Right cardiac atrium (tissue), 5 donors: ENCODE measurements around the gene CGA. TPM values are rescaled to one million over a fixed set of nuclear protein-coding genes. Genes with fewer than 3 reads are reported as not detected.

Experiments used
- ATAC-seq, 2 donors: fragments of 200-7000 bp; cut with Tn5 transposase; one replicate each; pipeline versions ENCODE4 v1.8.0 to v1.9.1; 2020; ENCODE audit warnings: moderate library complexity in 2 of 2, mild to moderate bottlenecking in 1 of 2
- DNase-seq, 3 donors: peaks; one replicate each; pipeline ENCODE4 v3.0.0-alpha.2; 2020
- H3K27ac ChIP-seq: one replicate; pipeline ENCODE4 v1.5.1; 2013; ENCODE audit warnings: mild to moderate bottlenecking, low read length, control low read depth, moderate library complexity
- H3K27me3 ChIP-seq: one replicate; pipeline ENCODE4 v1.6.1; 2013; ENCODE audit not compliant: control insufficient read depth, insufficient read depth
- H3K4me1 ChIP-seq: one replicate; pipeline ENCODE4 v1.6.1; 2013; ENCODE audit warnings: low read length; ENCODE audit not compliant: control insufficient read depth, insufficient read depth
- H3K4me3 ChIP-seq: one replicate; pipeline ENCODE4 v1.5.1; 2013; ENCODE audit warnings: low read length, control low read depth
- H3K9me3 ChIP-seq: one replicate; pipeline ENCODE4 v1.6.1; 2013; ENCODE audit warnings: low read length; ENCODE audit not compliant: control insufficient read depth
- WGBS: extraction: QIAGEN DNeasy Blood & Tissue Kit; methylation state at CpG from one replicate; pipeline ENCODE4 v1.1.7; 2013; 5-methylcytosine and 5-hydroxymethylcytosine counted together
- intact Hi-C, 4 donors: fragments of 100-400 bp; cut with DNase I; formaldehyde crosslinking; loops; one replicate each; pipeline versions ENCODE4 v1.11.0 to v1.14.0; 2022 to 2023
- polyA plus RNA-seq: library from polyadenylated mRNA; stranded (reverse); fragments of 200-250 nt; gene quantifications from one replicate; pipeline ENCODE4 v1.2.3, GENCODE V29; 2013
- total RNA-seq, 4 donors: library from RNA; stranded (reverse); fragmentation: NEBNext Ultra II Directional; extraction: Animal tissue kit (Norgen Biotek cat#: 25700); gene quantifications; one replicate each; pipeline ENCODE4 v1.2.1, GENCODE V29; 2021
- donor health status: healthy with polysubstance abuse.
- donor health status: DM: no; HTN: yes; CAD: no.
- donor health status: DM: no; HTN: no; CAD: no.
- donor health status: DM: no; HTN: yes; CAD: no; lungs with severe emphysema.
- donor health status: DM: yes; HTN: yes; CAD: no.

CGA gene
- total and polyA plus RNA-seq, 5 donors = 0.41 to 0.94 (median 0.50) TPM; not detected in 2

DNA sequence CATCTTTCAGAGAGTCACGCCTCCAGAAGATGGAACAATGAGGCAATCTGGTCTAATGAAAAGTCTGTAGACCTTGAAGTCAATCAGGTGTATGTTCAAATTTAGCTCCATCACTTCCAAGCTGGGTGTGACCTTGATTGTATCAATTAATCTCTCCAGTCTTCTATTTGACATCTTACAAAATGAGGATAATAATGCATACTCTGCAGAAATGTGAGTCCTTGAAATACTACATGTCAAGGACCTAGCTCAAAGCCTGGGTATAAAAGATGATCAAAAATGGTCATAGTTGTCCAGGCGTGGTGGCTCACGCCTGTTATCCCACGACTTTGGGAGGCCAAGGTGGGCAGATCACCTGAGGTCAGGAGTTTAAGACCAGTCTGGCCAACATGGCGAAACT is 29.8 kb downstream of the CGA start:
- Histone ChIP-seq H3K9me3 (no peaks in the 10 kb centered on the region), H3K27me3 (no peaks in the 10 kb centered on the region), H3K27ac (no peak overlapping the region), H3K4me3 (no peak overlapping the region), H3K4me1 (no peaks in the 10 kb centered on the region)
- intact Hi-C loops = loop anchor here in 1 of 4 donors (10.0 kb wide), 1 partner anchor 180 kb away; no protein-coding TSS in a partner anchor
- 71% methylated on average over 5 of the region's 5 CpGs for WGBS
- DNase-seq (no peak), ATAC-seq (no peak)

GRCh38 chr6:87059943-87060342 is 35.0 kb downstream of the CGA start:
- H3K9me3 ChIP-seq = no peaks in the 10 kb centered on the region
- DNase-seq (no peak), ATAC-seq (no peak)
- H3K27me3 ChIP-seq = peaks cover 2% of the 10 kb centered on the region
- WGBS = 96% methylated on average over 18 of the region's 18 CpGs
- no peak overlapping the region for H3K27ac ChIP-seq
- H3K4me1 ChIP-seq = no peaks in the 10 kb centered on the region
- no peak overlapping the region for H3K4me3 ChIP-seq
- intact Hi-C loops = loop anchor here in 1 of 4 donors (10.0 kb wide), 1 partner anchor 185 kb away; no protein-coding TSS in a partner anchor

- Histone ChIP-seq H3K4me1 (no peaks in the 10 kb centered on the region), H3K27ac (no peak overlapping the region), H3K4me3 (no peak overlapping the region), H3K9me3 (no peaks in the 10 kb centered on the region), H3K27me3 (peaks cover 2% of the 10 kb centered on the region)
- DNase-seq (no peak), ATAC-seq (no peak)
- intact Hi-C loops = no loop called here
- WGBS = 84% methylated on average over 3 of the region's 3 CpGs
These were observed 40.6 kb downstream of the CGA start for GRCh38 chr6:87054143-87054833.

DNA sequence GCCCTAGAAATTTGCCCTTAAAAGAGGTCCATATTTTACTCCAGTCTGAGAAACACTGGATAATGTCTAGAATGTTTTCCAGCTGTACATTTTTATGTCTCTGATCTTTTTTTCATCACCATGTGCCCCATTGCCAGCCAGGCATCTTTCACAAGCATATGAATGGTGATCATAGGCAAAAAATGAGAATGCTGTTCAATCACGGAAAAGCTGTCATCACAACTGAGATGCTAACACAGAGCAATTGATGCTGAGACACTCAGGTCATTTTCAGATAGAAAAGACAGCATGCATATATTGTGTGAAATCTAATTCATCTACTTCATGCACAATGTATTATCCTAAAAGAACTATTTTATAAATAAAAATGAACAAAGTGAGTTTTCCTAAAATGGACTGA is 41.6 kb downstream of the CGA start:
- no peak for DNase-seq
- no peak overlapping the region for H3K4me3 ChIP-seq
- no peak for ATAC-seq
- no peaks in the 10 kb centered on the region for H3K4me1 ChIP-seq
- WGBS = 34% methylated on average over 1 of the region's 1 CpG
- H3K27ac ChIP-seq = no peak overlapping the region
- no peaks in the 10 kb centered on the region for H3K9me3 ChIP-seq
- intact Hi-C loops = no loop called here
- H3K27me3 ChIP-seq = peaks cover 1% of the 10 kb centered on the region

DNA sequence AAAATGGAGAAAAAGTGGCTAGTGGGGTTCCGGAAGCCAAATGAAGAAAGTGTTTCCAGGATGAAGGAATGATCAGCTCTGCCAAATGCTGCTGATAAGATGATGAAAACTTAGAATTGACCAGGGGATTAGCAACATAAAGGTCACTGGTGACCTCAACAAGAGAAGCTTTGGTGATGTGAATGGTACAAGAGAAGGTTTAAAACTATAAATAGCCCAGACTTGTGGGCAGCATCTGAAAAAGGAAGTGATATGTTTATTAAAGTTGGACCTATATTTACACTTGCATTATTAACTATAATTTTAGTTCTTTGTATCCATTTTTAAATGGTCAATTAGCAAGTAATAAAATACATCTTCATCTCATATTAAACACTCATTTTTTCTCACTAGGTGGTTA is 45.1 kb downstream of the CGA start:
- ATAC-seq (no peak), DNase-seq (no peak)
- Histone ChIP-seq H3K27ac (no peak overlapping the region), H3K27me3 (no peaks in the 10 kb centered on the region), H3K9me3 (no peaks in the 10 kb centered on the region), H3K4me3 (no peak overlapping the region), H3K4me1 (no peaks in the 10 kb centered on the region)
- 87% methylated on average over 1 of the region's 1 CpG for WGBS
- intact Hi-C loops = no loop called here

GRCh38 chr6:87045521-87046075 is 49.3 kb downstream of the CGA start:
- no peak for DNase-seq
- ATAC-seq = no peak
- no peak overlapping the region for H3K4me3 ChIP-seq
- 47% methylated on average over 5 of the region's 5 CpGs for WGBS
- H3K27ac ChIP-seq = no peak overlapping the region
- intact Hi-C loops = no loop called here
- H3K4me1 ChIP-seq = no peaks in the 10 kb centered on the region
- no peaks in the 10 kb centered on the region for H3K27me3 ChIP-seq
- peaks cover 1% of the 10 kb centered on the region for H3K9me3 ChIP-seq

GRCh38 chr6:87040729-87041128 is 54.2 kb downstream of the CGA start:
- ATAC-seq (no peak), DNase-seq (no peak)
- intact Hi-C loops = no loop called here
- H3K4me1 ChIP-seq = no peaks in the 10 kb centered on the region
- H3K9me3 ChIP-seq = peaks cover 1% of the 10 kb centered on the region
- no peak overlapping the region for H3K27ac ChIP-seq
- 77% methylated on average over 4 of the region's 4 CpGs for WGBS
- H3K4me3 ChIP-seq = no peak overlapping the region
- no peaks in the 10 kb centered on the region for H3K27me3 ChIP-seq

Other genes starting within 250 kb of the CGA start
- not detected for gene HTR1E, start 157.6 kb downstream of the CGA start, total RNA-seq
- not detected for gene HTR1E, start 157.6 kb downstream of the CGA start, polyA plus RNA-seq
- 10 to 100 TPM; 46.7 to 58.3 (median 48.7) TPM for gene ZNF292, start 60.5 kb upstream of the CGA start, total RNA-seq
- gene ZNF292, start 60.5 kb upstream of the CGA start, polyA plus RNA-seq = 5.8 TPM
- gene SMIM8, start 227.5 kb upstream of the CGA start, total RNA-seq = 10 to 100 TPM; 10.6 to 21.7 (median 16.5) TPM
- 11.3 TPM for gene SMIM8, start 227.5 kb upstream of the CGA start, polyA plus RNA-seq
- gene GJB7, start 234.2 kb upstream of the CGA start, total RNA-seq = not detected
- not detected for gene GJB7, start 234.2 kb upstream of the CGA start, polyA plus RNA-seq
- gene C6orf163, start 249.7 kb upstream of the CGA start, total RNA-seq = 1 to 10 TPM; 2.0 to 4.3 (median 2.5) TPM
- gene C6orf163, start 249.7 kb upstream of the CGA start, polyA plus RNA-seq = 1.6 TPM